Type B pancreatic cell (in vitro differentiated cells): ENCODE data around the gene PEF1. TPM values are rescaled to one million over a fixed set of nuclear protein-coding genes. Genes with fewer than 3 reads are reported as not detected.
A peak's percentile ranks its signal among the peaks of the same experiment; 100 is the strongest.

Experiments used
- DNase-seq: peaks from one replicate; pipeline ENCODE4 v3.0.0; 2021; ENCODE audit warnings: mixed read lengths; ENCODE audit not compliant: unreplicated experiment; ENCODE audit errors: extremely low spot score
- H3K27ac Mint-ChIP-seq: 2 replicates; pipeline ENCODE4 v1.8.0; 2021; ENCODE audit warnings: mild to moderate bottlenecking, mixed read lengths
- H3K27me3 Mint-ChIP-seq: 2 replicates; pipeline ENCODE4 v1.8.0; 2021; ENCODE audit warnings: mixed read lengths
- H3K36me3 Mint-ChIP-seq: 2 replicates; pipeline ENCODE4 v1.8.0; 2021; ENCODE audit warnings: mixed read lengths
- H3K4me1 Mint-ChIP-seq: one replicate; pipeline ENCODE4 v1.8.0; 2021; ENCODE audit warnings: mixed read lengths; ENCODE audit not compliant: unreplicated experiment
- H3K4me3 Mint-ChIP-seq: 2 replicates; pipeline ENCODE4 v1.8.0; 2021; ENCODE audit warnings: mild to moderate bottlenecking, mixed read lengths
- H3K9me3 Mint-ChIP-seq: 2 replicates; pipeline ENCODE4 v1.8.0; 2021; ENCODE audit warnings: mixed read lengths
- total RNA-seq: library from RNA; stranded (reverse); gene quantifications from 2 replicates; pipeline ENCODE4 v1.2.1, GENCODE V29; 2021; ENCODE audit warnings: low replicate concordance
- TF ChIP-seq, protein P1 (sequence below): fragments of 200-600 bp; sonication (generic); conservative IDR thresholded peaks from 2 replicates; pipeline ENCODE4 v1.5.0; 2021; ENCODE audit warnings: antibody characterized with exemption, mild to moderate bottlenecking

The PEF1 gene
- total RNA-seq, 1 donor from 2014 or later = 45.2 TPM

DNA sequence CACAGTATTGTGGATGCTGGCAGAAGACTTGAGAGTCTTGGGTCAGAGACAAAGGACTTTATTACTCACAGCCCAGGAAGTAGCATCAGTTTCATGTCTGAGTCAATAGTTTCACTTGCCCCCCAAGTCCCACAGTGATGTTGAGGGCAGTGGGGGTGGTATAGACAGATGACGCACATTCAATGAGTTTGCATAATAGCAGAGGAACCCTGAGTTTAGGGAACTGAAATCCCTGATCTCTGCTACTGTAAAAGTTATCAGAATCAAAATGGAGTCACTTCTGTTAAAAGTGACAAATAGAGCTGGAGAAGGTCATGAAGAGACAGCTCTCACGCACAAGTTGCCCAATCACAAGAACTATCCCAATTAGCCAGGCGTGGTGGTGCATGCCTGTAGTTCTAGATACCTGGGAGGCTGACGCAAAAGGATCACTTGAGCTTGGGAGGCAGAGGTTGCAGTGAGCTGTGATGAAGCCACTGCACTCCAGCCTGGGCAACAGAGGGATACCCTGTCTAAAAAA lies 38.7 kb downstream of the PEF1 start:
- TF ChIP-seq, protein P1, sequence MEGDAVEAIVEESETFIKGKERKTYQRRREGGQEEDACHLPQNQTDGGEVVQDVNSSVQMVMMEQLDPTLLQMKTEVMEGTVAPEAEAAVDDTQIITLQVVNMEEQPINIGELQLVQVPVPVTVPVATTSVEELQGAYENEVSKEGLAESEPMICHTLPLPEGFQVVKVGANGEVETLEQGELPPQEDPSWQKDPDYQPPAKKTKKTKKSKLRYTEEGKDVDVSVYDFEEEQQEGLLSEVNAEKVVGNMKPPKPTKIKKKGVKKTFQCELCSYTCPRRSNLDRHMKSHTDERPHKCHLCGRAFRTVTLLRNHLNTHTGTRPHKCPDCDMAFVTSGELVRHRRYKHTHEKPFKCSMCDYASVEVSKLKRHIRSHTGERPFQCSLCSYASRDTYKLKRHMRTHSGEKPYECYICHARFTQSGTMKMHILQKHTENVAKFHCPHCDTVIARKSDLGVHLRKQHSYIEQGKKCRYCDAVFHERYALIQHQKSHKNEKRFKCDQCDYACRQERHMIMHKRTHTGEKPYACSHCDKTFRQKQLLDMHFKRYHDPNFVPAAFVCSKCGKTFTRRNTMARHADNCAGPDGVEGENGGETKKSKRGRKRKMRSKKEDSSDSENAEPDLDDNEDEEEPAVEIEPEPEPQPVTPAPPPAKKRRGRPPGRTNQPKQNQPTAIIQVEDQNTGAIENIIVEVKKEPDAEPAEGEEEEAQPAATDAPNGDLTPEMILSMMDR = no peak
- H3K27me3 Mint-ChIP-seq = peaks cover 7% of the 10 kb centered on the region

DNA sequence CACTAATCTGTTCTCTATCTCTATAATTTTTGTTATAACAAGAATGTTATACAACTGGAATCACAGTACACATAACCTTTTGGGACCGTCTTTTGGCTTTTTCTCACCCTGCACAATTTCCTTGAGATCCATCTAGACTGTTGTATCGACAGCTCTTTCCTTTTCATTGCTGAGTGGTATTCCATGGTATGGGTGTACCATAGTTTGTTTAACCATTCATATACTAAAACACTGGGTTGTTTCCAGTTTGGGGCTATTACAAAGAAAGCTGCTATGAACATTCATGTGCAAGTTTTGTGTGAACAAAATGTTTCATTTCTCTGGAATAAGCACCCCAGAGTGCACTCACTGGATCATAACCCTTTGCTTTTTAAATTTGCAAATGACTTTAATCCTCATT lies 42.6 kb downstream of the PEF1 start:
- H3K36me3 Mint-ChIP-seq = no peaks in the 10 kb centered on the region
- H3K4me1 Mint-ChIP-seq = peaks cover under 1% of the 10 kb centered on the region
- TF ChIP-seq, protein P1 = no peak
- H3K27me3 Mint-ChIP-seq = peaks cover 3% of the 10 kb centered on the region
- no peak overlapping the region for H3K4me3 Mint-ChIP-seq
- H3K27ac Mint-ChIP-seq = no peak overlapping the region
- H3K9me3 Mint-ChIP-seq = no peaks in the 10 kb centered on the region
- DNase-seq = no peak

More for the DNA sequence above, 38.7 kb downstream of the PEF1 start:
- Mint-ChIP-seq H3K36me3 (no peaks in the 10 kb centered on the region), H3K4me1 (no peaks in the 10 kb centered on the region), H3K27ac (no peak overlapping the region), H3K9me3 (no peaks in the 10 kb centered on the region), H3K4me3 (no peak overlapping the region)
- no peak for DNase-seq

DNA sequence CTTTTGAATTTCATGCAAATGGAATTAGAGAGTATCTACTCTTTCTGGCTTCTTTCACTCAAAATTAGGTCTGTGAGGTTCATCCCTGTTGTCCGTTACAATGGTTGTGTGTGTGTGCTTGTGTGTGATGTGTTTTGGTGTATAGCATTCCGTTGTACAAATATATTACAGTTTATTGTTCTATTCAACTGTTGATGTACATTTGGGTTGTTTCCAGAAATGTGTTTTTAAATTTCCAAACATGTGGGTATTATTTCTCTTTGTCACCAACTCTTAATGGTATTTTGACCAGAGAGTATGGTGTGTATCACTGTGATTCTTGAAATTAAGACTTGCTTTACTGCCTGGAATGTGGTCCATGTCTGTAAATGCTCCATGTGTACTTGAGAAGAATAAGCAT lies 44.0 kb downstream of the PEF1 start:
- Mint-ChIP-seq H3K4me1 (peaks cover 15% of the 10 kb centered on the region), H3K36me3 (no peaks in the 10 kb centered on the region), H3K4me3 (no peak overlapping the region), H3K27me3 (peaks cover 3% of the 10 kb centered on the region), H3K9me3 (no peaks in the 10 kb centered on the region), H3K27ac (no peak overlapping the region)
- DNase-seq = no peak
- TF ChIP-seq, protein P1 = no peak

DNA sequence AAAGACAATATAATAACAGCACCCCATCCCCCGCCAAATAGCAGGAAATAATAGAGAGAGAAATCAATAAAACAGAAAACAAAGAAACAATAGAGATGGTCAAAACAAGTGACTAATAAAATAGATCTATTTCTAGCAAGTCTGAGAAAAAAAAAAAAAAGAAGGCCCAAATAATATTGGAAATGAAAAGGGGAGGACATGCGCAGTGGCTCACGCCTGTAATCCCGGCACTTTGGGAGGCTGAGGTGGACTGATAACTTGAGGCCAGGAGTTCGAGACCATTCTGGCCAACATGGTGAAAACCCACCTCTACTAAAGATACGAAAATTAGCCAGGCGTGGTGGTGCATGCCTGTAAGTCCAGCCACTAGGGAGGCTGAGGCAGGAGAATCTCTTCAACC lies 45.7 kb downstream of the PEF1 start:
- Mint-ChIP-seq H3K4me1 (peaks cover 16% of the 10 kb centered on the region), H3K4me3 (no peak overlapping the region), H3K36me3 (no peaks in the 10 kb centered on the region), H3K9me3 (no peaks in the 10 kb centered on the region), H3K27ac (no peak overlapping the region), H3K27me3 (peaks cover 3% of the 10 kb centered on the region)
- peak; percentile 39 for DNase-seq
- TF ChIP-seq, protein P1 = no peak

DNA sequence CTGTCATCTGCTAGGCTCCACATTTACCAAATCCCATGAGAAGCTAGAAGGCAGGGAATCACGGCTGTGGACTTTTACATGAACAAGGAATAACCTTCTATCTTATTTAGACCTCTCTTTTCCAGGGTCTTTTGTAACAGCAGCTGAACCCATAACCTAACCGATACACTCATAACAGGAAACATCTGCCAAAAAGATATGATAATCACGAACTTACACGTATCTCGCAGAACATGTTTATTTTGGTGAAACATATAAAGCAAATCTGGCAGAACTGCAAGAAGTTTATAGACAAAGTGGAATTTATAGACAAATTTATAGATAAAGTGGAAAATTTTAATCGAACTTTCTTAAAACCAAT lies 48.0 kb downstream of the PEF1 start:
- H3K27ac Mint-ChIP-seq = no peak overlapping the region
- no peak for DNase-seq
- no peak overlapping the region for H3K4me3 Mint-ChIP-seq
- no peaks in the 10 kb centered on the region for H3K36me3 Mint-ChIP-seq
- H3K4me1 Mint-ChIP-seq = peaks cover 21% of the 10 kb centered on the region
- TF ChIP-seq, protein P1 = no peak
- no peaks in the 10 kb centered on the region for H3K9me3 Mint-ChIP-seq
- H3K27me3 Mint-ChIP-seq = peaks cover 6% of the 10 kb centered on the region
